ENCODE results near the gene LDOC1. TPM values are rescaled to one million over a fixed set of nuclear protein-coding genes. Genes with fewer than 3 reads are reported as not detected.

The LDOC1 gene
- 89.1 TPM for polyA plus RNA-seq (2013, experiment 1 of 2)
- 88.6 TPM for polyA plus RNA-seq (2013, experiment 2 of 2)

DNA sequence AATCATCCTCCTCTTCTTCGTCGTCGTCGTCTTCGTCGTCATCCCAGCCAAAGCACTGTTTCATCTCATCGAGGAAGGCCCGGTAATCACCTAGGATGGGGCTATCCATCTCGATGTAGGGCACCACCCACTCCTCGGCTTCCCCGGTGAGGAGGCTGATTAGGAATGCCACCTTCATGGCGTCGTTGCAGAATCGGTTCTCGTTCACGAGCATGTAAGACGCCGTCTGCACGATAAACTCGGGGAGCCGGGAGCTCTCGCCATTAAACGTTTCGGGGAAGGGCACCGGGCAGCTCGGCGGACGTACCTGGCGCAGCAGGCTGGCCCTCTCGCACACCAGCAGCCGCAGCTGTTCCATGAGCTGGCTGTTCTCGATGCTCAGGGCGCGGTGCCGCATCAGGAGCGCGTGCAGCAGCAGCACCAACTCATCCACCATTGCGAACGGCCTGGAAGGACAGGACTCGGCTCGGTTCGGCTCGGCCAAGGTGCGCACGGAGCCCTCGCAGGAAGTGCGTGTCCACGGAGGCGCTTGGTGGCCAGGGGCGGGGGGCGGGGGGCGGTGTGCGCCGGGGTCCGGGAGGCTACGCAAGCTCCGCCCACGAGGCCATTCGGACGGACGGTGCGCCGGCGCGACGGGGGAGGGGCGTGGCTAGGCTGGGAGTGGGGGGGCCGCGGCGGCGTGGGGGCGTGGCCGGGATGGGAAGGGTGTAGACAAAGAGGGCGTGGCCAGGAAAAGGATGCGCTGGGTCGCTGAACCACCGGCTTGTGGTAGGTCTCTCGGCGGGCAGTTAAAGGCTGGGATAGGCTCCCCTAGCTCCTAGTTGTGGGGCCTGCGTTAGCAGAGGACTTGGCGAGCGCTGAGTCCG is at the start of gene LDOC1:
Gene LDOC1, minus strand, starts transcription at position 544 of the 866 bp plus-strand sequence. Its CDS starts 108 bp downstream, at position 436.
- under 1% methylated on average over 49 of the region's 83 CpGs for WGBS
- Histone ChIP-seq H2AK5ac (ENCODE audit: low read length, severe bottlenecking) (no peak within 1 kb of the TSS), H4K8ac (ENCODE audit: low read length) (peak within 1 kb of the TSS; percentile 75), H2BK12ac (ENCODE audit: low read length in 2 of 2) (no peak within 1 kb of the TSS), H3K9ac (ENCODE audit: low read length) (peak within 1 kb of the TSS; percentile 91), H3K4me1 (ENCODE audit: control insufficient read depth, insufficient read depth, low read depth, low read length) (peaks cover 3% of the 10 kb centered on the region), H3K4me2 (ENCODE audit: low read length, poor library complexity, severe bottlenecking) (peak within 1 kb of the TSS; percentile 73), H3K4ac (ENCODE audit: low read depth in 1 of 2, low read length in 2 of 2) (peak within 1 kb of the TSS in 1 of 2 experiments; percentile 94), H3K79me1 (replicated peaks; ENCODE audit: low read length, poor library complexity, severe bottlenecking) (peaks cover 5% of the 10 kb centered on the region), H4K91ac (ENCODE audit: low read length) (peak within 1 kb of the TSS; percentile 90), H3K23ac (ENCODE audit: low read length in 2 of 2) (peak within 1 kb of the TSS in 1 of 2 experiments; percentile 52), H3K18ac (ENCODE audit: low read depth in 1 of 2, low read length in 2 of 2) (peak within 1 kb of the TSS; percentile 29 to 98), H3K4me3 (ENCODE audit: insufficient read depth in 1 of 2, low read depth in 1 of 2, low read length in 2 of 2) (peak within 1 kb of the TSS; percentile 87 to 88), H3K27ac (ENCODE audit: low read length, poor library complexity, severe bottlenecking) (peak within 1 kb of the TSS; percentile 54), H2BK120ac (ENCODE audit: low read depth, low read length) (no peak within 1 kb of the TSS), H2BK5ac (ENCODE audit: low read depth, low read length, poor library complexity, severe bottlenecking) (no peak within 1 kb of the TSS), H3K27me3 (ENCODE audit: control insufficient read depth in 1 of 2, insufficient read depth in 1 of 2, low read length in 2 of 2) (no peaks in the 10 kb centered on the region), H2BK15ac (ENCODE audit: low read depth, poor library complexity, severe bottlenecking) (no peak within 1 kb of the TSS), H2AFZ (ENCODE audit: low read depth, low read length) (peak within 1 kb of the TSS; percentile 92), H3K36me3 (ENCODE audit: control insufficient read depth in 1 of 2, insufficient read depth in 2 of 2, low read depth in 1 of 2, low read length in 2 of 2) (no peaks in the 10 kb centered on the region), H3K9me3 (ENCODE audit: control insufficient read depth, low read length) (no peaks in the 10 kb centered on the region), H3K14ac (ENCODE audit: low read length in 2 of 2) (peak within 1 kb of the TSS in 1 of 2 experiments; percentile 99)
- DNase-seq = peak; percentile 76

GRCh38 chrX:141221611-141222010 is 44.7 kb upstream of the LDOC1 start:
- Histone ChIP-seq H2BK120ac (ENCODE audit: low read depth, low read length) (no peak overlapping the region), H3K36me3 (ENCODE audit: control insufficient read depth in 1 of 2, insufficient read depth in 2 of 2, low read depth in 1 of 2, low read length in 2 of 2) (no peaks in the 10 kb centered on the region), H3K14ac (ENCODE audit: low read length in 2 of 2) (no peak overlapping the region), H2BK5ac (ENCODE audit: low read depth, low read length, poor library complexity, severe bottlenecking) (no peak overlapping the region), H2AK5ac (ENCODE audit: low read length, severe bottlenecking) (no peak overlapping the region), H3K27ac (ENCODE audit: low read length, poor library complexity, severe bottlenecking) (no peak overlapping the region), H3K27me3 (ENCODE audit: control insufficient read depth in 1 of 2, insufficient read depth in 1 of 2, low read length in 2 of 2) (no peaks in the 10 kb centered on the region), H3K9ac (ENCODE audit: low read length) (no peak overlapping the region), H3K4me1 (ENCODE audit: control insufficient read depth, insufficient read depth, low read depth, low read length) (no peaks in the 10 kb centered on the region), H3K79me1 (replicated peaks; ENCODE audit: low read length, poor library complexity, severe bottlenecking) (no peaks in the 10 kb centered on the region), H3K4me2 (ENCODE audit: low read length, poor library complexity, severe bottlenecking) (no peak overlapping the region), H2BK15ac (ENCODE audit: low read depth, poor library complexity, severe bottlenecking) (no peak overlapping the region), H3K18ac (ENCODE audit: low read depth in 1 of 2, low read length in 2 of 2) (no peak overlapping the region), H2BK12ac (ENCODE audit: low read length in 2 of 2) (no peak overlapping the region), H4K91ac (ENCODE audit: low read length) (no peak overlapping the region), H3K4ac (ENCODE audit: low read depth in 1 of 2, low read length in 2 of 2) (no peak overlapping the region), H2AFZ (ENCODE audit: low read depth, low read length) (no peak overlapping the region), H3K23ac (ENCODE audit: low read length in 2 of 2) (no peak overlapping the region), H3K9me3 (ENCODE audit: control insufficient read depth, low read length) (no peaks in the 10 kb centered on the region), H3K4me3 (ENCODE audit: insufficient read depth in 1 of 2, low read depth in 1 of 2, low read length in 2 of 2) (no peak overlapping the region), H4K8ac (ENCODE audit: low read length) (no peak overlapping the region)
- no CpG with 5 or more reads among the region's 2 CpGs for WGBS
- DNase-seq = peak; percentile 1

- H3K79me1 ChIP-seq (replicated peaks; ENCODE audit: low read length, poor library complexity, severe bottlenecking) = no peaks in the 10 kb centered on the region
- H3K9me3 ChIP-seq (ENCODE audit: control insufficient read depth, low read length) = no peaks in the 10 kb centered on the region
Measured at GRCh38 chrX:141220342-141221008, 43.5 kb upstream of the LDOC1 start.

DNA sequence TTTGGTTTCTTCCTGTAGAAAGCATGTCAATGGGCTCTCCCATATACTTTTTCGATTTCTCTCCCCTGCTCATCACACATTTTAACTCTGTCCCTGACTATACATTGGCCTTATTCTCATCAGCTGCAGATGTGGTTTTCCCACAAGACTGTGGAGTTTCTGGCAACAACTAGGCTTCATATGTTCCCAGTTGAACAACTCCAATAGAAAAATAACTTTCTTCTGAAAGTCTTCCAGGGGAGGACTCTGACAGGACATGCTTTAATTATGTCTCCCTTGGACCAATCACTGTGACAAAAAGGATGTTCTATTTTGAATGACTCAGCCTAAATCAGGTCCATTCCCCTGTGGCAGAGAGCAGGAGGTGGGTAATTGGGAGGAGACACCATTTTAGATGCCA is 37.3 kb upstream of the LDOC1 start:
- Histone ChIP-seq H3K36me3 (ENCODE audit: control insufficient read depth in 1 of 2, insufficient read depth in 2 of 2, low read depth in 1 of 2, low read length in 2 of 2) (no peaks in the 10 kb centered on the region), H2AK5ac (ENCODE audit: low read length, severe bottlenecking) (no peak overlapping the region), H2BK120ac (ENCODE audit: low read depth, low read length) (no peak overlapping the region), H2AFZ (ENCODE audit: low read depth, low read length) (no peak overlapping the region), H3K14ac (ENCODE audit: low read length in 2 of 2) (no peak overlapping the region), H3K79me1 (replicated peaks; ENCODE audit: low read length, poor library complexity, severe bottlenecking) (no peaks in the 10 kb centered on the region), H2BK12ac (ENCODE audit: low read length in 2 of 2) (no peak overlapping the region), H3K9ac (ENCODE audit: low read length) (no peak overlapping the region), H3K18ac (ENCODE audit: low read depth in 1 of 2, low read length in 2 of 2) (no peak overlapping the region), H3K4me2 (ENCODE audit: low read length, poor library complexity, severe bottlenecking) (no peak overlapping the region), H4K91ac (ENCODE audit: low read length) (no peak overlapping the region), H4K8ac (ENCODE audit: low read length) (no peak overlapping the region), H3K4me3 (ENCODE audit: insufficient read depth in 1 of 2, low read depth in 1 of 2, low read length in 2 of 2) (no peak overlapping the region), H3K27me3 (ENCODE audit: control insufficient read depth in 1 of 2, insufficient read depth in 1 of 2, low read length in 2 of 2) (no peaks in the 10 kb centered on the region), H3K9me3 (ENCODE audit: control insufficient read depth, low read length) (no peaks in the 10 kb centered on the region), H2BK15ac (ENCODE audit: low read depth, poor library complexity, severe bottlenecking) (no peak overlapping the region), H3K23ac (ENCODE audit: low read length in 2 of 2) (no peak overlapping the region), H3K4me1 (ENCODE audit: control insufficient read depth, insufficient read depth, low read depth, low read length) (no peaks in the 10 kb centered on the region), H3K4ac (ENCODE audit: low read depth in 1 of 2, low read length in 2 of 2) (no peak overlapping the region), H2BK5ac (ENCODE audit: low read depth, low read length, poor library complexity, severe bottlenecking) (no peak overlapping the region), H3K27ac (ENCODE audit: low read length, poor library complexity, severe bottlenecking) (no peak overlapping the region)
- WGBS = 97% methylated on average over 1 of the region's 1 CpG
- no peak for DNase-seq

More at GRCh38 chrX:141220342-141221008, 43.5 kb upstream of the LDOC1 start:
- no peak overlapping the region for H3K14ac ChIP-seq (ENCODE audit: low read length in 2 of 2)
- H3K23ac ChIP-seq (ENCODE audit: low read length in 2 of 2) = no peak overlapping the region
- no peaks in the 10 kb centered on the region for H3K36me3 ChIP-seq (ENCODE audit: control insufficient read depth in 1 of 2, insufficient read depth in 2 of 2, low read depth in 1 of 2, low read length in 2 of 2)
- DNase-seq = peak; percentile 72
- no peak overlapping the region for H3K4ac ChIP-seq (ENCODE audit: low read depth in 1 of 2, low read length in 2 of 2)
- no peak overlapping the region for H2BK120ac ChIP-seq (ENCODE audit: low read depth, low read length)
- H3K27me3 ChIP-seq (ENCODE audit: control insufficient read depth in 1 of 2, insufficient read depth in 1 of 2, low read length in 2 of 2) = no peaks in the 10 kb centered on the region
- H2BK5ac ChIP-seq (ENCODE audit: low read depth, low read length, poor library complexity, severe bottlenecking) = no peak overlapping the region
- H3K27ac ChIP-seq (ENCODE audit: low read length, poor library complexity, severe bottlenecking) = peak overlapping the region; percentile 61
- H2AFZ ChIP-seq (ENCODE audit: low read depth, low read length) = no peak overlapping the region
- no peak overlapping the region for H4K91ac ChIP-seq (ENCODE audit: low read length)
- no peak overlapping the region for H2BK12ac ChIP-seq (ENCODE audit: low read length in 2 of 2)
- peak overlapping the region in 1 of 2 experiments; percentile 40 for H3K4me3 ChIP-seq (ENCODE audit: insufficient read depth in 1 of 2, low read depth in 1 of 2, low read length in 2 of 2)
- H2BK15ac ChIP-seq (ENCODE audit: low read depth, poor library complexity, severe bottlenecking) = no peak overlapping the region
- H2AK5ac ChIP-seq (ENCODE audit: low read length, severe bottlenecking) = no peak overlapping the region
- peak overlapping the region; percentile 15 for H3K9ac ChIP-seq (ENCODE audit: low read length)
- no peaks in the 10 kb centered on the region for H3K4me1 ChIP-seq (ENCODE audit: control insufficient read depth, insufficient read depth, low read depth, low read length)
- no peak overlapping the region for H4K8ac ChIP-seq (ENCODE audit: low read length)
- WGBS = 0% methylated on average over 2 of the region's 3 CpGs
- no peak overlapping the region for H3K4me2 ChIP-seq (ENCODE audit: low read length, poor library complexity, severe bottlenecking)
- H3K18ac ChIP-seq (ENCODE audit: low read depth in 1 of 2, low read length in 2 of 2) = no peak overlapping the region

Data from mesenchymal stem cell (in vitro differentiated cells and primary cell).